Breast epithelium (tissue), 3 donors: ENCODE results near the gene FAM184B.

Experiments used
- POLR2A ChIP-seq: fragments of 450-650 bp; IDR thresholded peaks from one replicate; pipeline ENCODE4 v1.6.1; 2016; ENCODE audit warnings: antibody characterized with exemption, mild to moderate bottlenecking, moderate library complexity
- POLR2AphosphoS5 ChIP-seq, 3 donors: sonication (generic); formaldehyde crosslinking; IDR thresholded peaks; one replicate each; pipeline ENCODE4 v1.6.1; 2017; ENCODE audit warnings: antibody characterized with exemption in 3 of 3
- TF ChIP-seq, protein P1 (sequence below), 3 donors: fragments of 450-650 bp; IDR thresholded peaks; one replicate each; pipeline ENCODE4 v1.5.1; 2016 to 2017; ENCODE audit warnings: antibody characterized with exemption in 3 of 3, mild to moderate bottlenecking in 3 of 3, moderate library complexity in 3 of 3

DNA sequence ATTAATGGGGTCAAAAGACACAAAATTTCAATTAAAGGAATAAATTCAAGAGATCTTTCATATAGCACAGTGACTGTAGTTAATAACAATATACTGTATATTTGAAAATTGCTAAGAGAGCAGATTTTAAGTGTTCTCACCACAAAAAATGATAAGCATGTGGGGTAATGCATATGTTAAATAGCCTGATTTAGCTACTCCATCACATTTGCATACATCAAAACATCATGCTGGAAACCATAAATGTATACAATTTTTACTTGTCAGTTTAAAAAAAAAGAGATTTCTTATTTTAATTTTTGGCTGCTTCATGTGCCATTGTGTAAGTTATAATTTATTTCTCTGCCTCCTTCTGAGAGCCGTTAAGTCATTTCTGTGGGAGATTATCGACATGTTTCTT lies 65.9 kb downstream of the FAM184B start:
- no peak for TF ChIP-seq POLR2A
- TF ChIP-seq, protein P1, sequence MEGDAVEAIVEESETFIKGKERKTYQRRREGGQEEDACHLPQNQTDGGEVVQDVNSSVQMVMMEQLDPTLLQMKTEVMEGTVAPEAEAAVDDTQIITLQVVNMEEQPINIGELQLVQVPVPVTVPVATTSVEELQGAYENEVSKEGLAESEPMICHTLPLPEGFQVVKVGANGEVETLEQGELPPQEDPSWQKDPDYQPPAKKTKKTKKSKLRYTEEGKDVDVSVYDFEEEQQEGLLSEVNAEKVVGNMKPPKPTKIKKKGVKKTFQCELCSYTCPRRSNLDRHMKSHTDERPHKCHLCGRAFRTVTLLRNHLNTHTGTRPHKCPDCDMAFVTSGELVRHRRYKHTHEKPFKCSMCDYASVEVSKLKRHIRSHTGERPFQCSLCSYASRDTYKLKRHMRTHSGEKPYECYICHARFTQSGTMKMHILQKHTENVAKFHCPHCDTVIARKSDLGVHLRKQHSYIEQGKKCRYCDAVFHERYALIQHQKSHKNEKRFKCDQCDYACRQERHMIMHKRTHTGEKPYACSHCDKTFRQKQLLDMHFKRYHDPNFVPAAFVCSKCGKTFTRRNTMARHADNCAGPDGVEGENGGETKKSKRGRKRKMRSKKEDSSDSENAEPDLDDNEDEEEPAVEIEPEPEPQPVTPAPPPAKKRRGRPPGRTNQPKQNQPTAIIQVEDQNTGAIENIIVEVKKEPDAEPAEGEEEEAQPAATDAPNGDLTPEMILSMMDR (IDR thresholded peaks at IDR 0.05), result no peak
- TF ChIP-seq POLR2AphosphoS5 (IDR thresholded peaks at IDR 0.05), result no peak
